ENCODE data around the gene TBC1D1.

Gene TBC1D1

DNA sequence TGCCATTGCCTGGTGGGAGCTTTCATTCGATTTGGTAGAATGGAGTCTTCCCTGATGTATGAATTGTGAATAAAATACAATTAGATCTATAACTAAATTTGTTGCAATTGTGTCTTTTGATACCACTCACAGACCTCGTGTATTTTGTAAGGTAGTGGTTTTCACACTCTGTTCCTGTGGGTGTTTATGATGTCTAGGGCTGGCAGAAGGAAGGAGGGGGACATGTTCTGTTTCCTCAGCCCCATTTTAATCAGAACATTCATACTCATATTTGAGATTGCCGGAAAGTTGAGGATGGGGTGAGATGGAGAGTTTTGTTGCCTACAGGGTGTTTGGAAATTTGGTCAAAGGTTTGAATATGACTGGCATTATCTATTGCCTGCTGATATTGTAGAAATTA is 112.2 kb downstream of the TBC1D1 start:
- CTCF ChIA-PET, result no interaction called here
- H3K27ac ChIP-seq (ENCODE audit: extremely low read depth, low read depth, low read length), result no peak overlapping the region

DNA sequence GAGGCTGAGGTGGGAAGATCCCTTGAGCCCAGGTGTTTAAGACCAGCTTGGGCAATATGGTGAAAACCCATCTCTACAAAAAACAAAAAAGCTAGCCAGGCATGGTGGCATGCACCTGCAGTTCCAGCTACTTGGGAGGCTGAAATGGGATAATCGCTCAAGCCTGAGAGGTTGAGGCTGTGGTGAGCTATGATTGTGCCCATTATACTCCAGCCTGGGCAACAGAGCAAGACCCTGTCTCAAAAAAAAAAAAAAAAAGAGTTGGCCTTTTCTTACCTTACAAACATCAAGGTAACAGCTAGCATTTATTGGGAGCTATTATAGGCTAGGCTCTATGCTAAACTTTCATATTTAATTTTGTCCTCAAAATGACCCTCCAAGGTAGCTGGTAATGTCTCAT is 112.7 kb downstream of the TBC1D1 start:
- H3K36me3 ChIP-seq (ENCODE audit: control insufficient read depth in 2 of 2, insufficient read depth in 1 of 2, low read length in 2 of 2), result no peaks in the 10 kb centered on the region
- CTCF ChIA-PET, result no interaction called here
- POLR2A ChIA-PET, result no interaction called here
- H3K9me3 ChIP-seq (ENCODE audit: control insufficient read depth, insufficient read depth, low read depth, low read length), result no peaks in the 10 kb centered on the region
- H3K4me3 ChIP-seq (ENCODE audit: low read depth, low read length), result no peak overlapping the region
- TF ChIP-seq ZNF121 (tag by site-specific recombination; IDR thresholded peaks at IDR 0.05), result peak; percentile 66; the same call in 1 of the 2 replicates
- TF ChIP-seq, protein P1, sequence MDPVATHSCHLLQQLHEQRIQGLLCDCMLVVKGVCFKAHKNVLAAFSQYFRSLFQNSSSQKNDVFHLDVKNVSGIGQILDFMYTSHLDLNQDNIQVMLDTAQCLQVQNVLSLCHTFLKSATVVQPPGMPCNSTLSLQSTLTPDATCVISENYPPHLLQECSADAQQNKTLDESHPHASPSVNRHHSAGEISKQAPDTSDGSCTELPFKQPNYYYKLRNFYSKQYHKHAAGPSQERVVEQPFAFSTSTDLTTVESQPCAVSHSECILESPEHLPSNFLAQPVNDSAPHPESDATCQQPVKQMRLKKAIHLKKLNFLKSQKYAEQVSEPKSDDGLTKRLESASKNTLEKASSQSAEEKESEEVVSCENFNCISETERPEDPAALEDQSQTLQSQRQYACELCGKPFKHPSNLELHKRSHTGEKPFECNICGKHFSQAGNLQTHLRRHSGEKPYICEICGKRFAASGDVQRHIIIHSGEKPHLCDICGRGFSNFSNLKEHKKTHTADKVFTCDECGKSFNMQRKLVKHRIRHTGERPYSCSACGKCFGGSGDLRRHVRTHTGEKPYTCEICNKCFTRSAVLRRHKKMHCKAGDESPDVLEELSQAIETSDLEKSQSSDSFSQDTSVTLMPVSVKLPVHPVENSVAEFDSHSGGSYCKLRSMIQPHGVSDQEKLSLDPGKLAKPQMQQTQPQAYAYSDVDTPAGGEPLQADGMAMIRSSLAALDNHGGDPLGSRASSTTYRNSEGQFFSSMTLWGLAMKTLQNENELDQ (tag by site-specific recombination; IDR thresholded peaks at IDR 0.05; ENCODE audit: low read depth), result no peak
- no peak overlapping the region for H3K27ac ChIP-seq (ENCODE audit: extremely low read depth, low read depth, low read length)
- H3K4me1 ChIP-seq (ENCODE audit: control insufficient read depth, insufficient read depth, low read length), result no peaks in the 10 kb centered on the region; the same call in 1 of the 2 replicates

More for the DNA sequence above, 112.2 kb downstream of the TBC1D1 start:
- POLR2A ChIA-PET, result interaction anchor here (0.5 kb wide), 1 partner anchor 522 kb away, joined by 9 read pairs; no protein-coding TSS in a partner anchor
- Histone ChIP-seq H3K9me3 (ENCODE audit: control insufficient read depth, insufficient read depth, low read depth, low read length) (no peaks in the 10 kb centered on the region), H3K36me3 (ENCODE audit: control insufficient read depth in 2 of 2, insufficient read depth in 1 of 2, low read length in 2 of 2) (no peaks in the 10 kb centered on the region), H3K4me3 (ENCODE audit: low read depth, low read length) (no peak overlapping the region), H3K4me1 (ENCODE audit: control insufficient read depth, insufficient read depth, low read length) (no peaks in the 10 kb centered on the region; the same call in 1 of the 2 replicates)
- TF ChIP-seq ZBTB44 (tag by site-specific recombination; IDR thresholded peaks at IDR 0.05), result no peak

DNA sequence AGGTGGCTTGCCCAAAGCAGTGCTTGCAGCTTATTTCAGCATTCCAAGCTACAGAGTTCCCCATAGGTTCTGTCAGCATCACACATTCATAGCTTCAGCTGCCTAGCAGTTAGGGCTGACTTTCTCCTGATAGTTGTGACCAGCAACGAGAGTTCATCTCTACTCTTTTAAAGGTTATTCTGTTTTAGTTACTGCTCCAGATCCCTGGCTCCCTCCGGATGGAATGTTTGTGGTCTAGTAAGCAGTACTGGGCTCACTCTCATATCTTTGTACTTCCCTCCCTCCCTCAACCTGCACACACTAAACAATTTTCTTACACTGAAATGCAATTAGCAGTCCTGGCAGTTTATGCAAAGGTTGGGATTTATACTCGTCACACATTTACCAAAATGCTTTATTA is 113.2 kb downstream of the TBC1D1 start:
- CTCF ChIA-PET, result interaction anchor here (0.6 kb wide), 1 partner anchor 141 kb away, joined by 3 read pairs; no protein-coding TSS in a partner anchor
- POLR2A ChIA-PET, result no interaction called here
- Histone ChIP-seq H3K36me3 (ENCODE audit: control insufficient read depth in 2 of 2, insufficient read depth in 1 of 2, low read length in 2 of 2) (no peaks in the 10 kb centered on the region), H3K9me3 (ENCODE audit: control insufficient read depth, insufficient read depth, low read depth, low read length) (no peaks in the 10 kb centered on the region), H3K4me1 (ENCODE audit: control insufficient read depth, insufficient read depth, low read length) (no peaks in the 10 kb centered on the region; the same call in 1 of the 2 replicates), H3K27ac (ENCODE audit: extremely low read depth, low read depth, low read length) (no peak overlapping the region), H3K4me3 (ENCODE audit: low read depth, low read length) (no peak overlapping the region)
- no peak for TF ChIP-seq SCRT2 (tag by site-specific recombination; IDR thresholded peaks at IDR 0.05)
- no peak for TF ChIP-seq ZNF24 (tag by site-specific recombination; IDR thresholded peaks at IDR 0.05)
- TF ChIP-seq ZNF544 (tag by site-specific recombination; IDR thresholded peaks at IDR 0.05), result no peak
- no peak for TF ChIP-seq PRDM2 (tag by site-specific recombination; IDR thresholded peaks at IDR 0.05; ENCODE audit: borderline replicate concordance)
- TF ChIP-seq ZNF571 (tag by site-specific recombination; IDR thresholded peaks at IDR 0.05), result no peak
- no peak for TF ChIP-seq ZNF280C (tag by site-specific recombination; IDR thresholded peaks at IDR 0.05)
- no peak for TF ChIP-seq GFI1B (tag by site-specific recombination; IDR thresholded peaks at IDR 0.05)
